Ishikawa (cell line): ENCODE data around the gene KRT33A.

ENCODE experiments used
- EGR1 ChIP-seq: IDR thresholded peaks from 2 replicates; pipeline ENCODE4 v1.6.1; 2012
- EP300 ChIP-seq: IDR thresholded peaks from 2 replicates; pipeline ENCODE4 v1.6.1; 2012; ENCODE audit warnings: borderline replicate concordance
- FOXM1 ChIP-seq: IDR thresholded peaks from 2 replicates; pipeline ENCODE4 v1.6.1; 2012; ENCODE audit warnings: low read depth, borderline replicate concordance
- MAX ChIP-seq: IDR thresholded peaks from 2 replicates; pipeline ENCODE4 v1.6.1; 2012
- REST ChIP-seq: IDR thresholded peaks from 2 replicates; pipeline ENCODE4 v1.6.1; 2012; ENCODE audit warnings: low read depth, mild to moderate bottlenecking
- TAF1 ChIP-seq: IDR thresholded peaks from 2 replicates; pipeline ENCODE4 v1.6.1; 2012; ENCODE audit warnings: low read depth, mild to moderate bottlenecking
- TCF12 ChIP-seq: IDR thresholded peaks from 2 replicates; pipeline ENCODE4 v1.6.1; 2012; ENCODE audit warnings: low read depth
- TEAD4 ChIP-seq: IDR thresholded peaks from 2 replicates; pipeline ENCODE4 v1.6.1; 2012
- YY1 ChIP-seq: IDR thresholded peaks from 2 replicates; pipeline ENCODE4 v1.6.1; 2012; ENCODE audit warnings: low read depth
- ZBTB7A ChIP-seq: IDR thresholded peaks from 2 replicates; pipeline ENCODE4 v1.6.1; 2012; ENCODE audit warnings: low read depth

- TF ChIP-seq YY1 (no peak), TAF1 (no peak), MAX (no peak), EGR1 (no peak), FOXM1 (no peak), EP300 (no peak), TCF12 (no peak), REST (no peak), TEAD4 (no peak), ZBTB7A (no peak)
These were observed 39.5 kb downstream of the KRT33A start for GRCh38 chr17:41311111-41311510.
